Measurements from ENCODE around the gene INSL6. TPM values are rescaled to one million over a fixed set of nuclear protein-coding genes. Genes with fewer than 3 reads are reported as not detected.
"Not testable (repeated sequence)": the region's sequence is repeated elsewhere in the genome, so short reads cannot be mapped to it uniquely, and the experiment has no call there.

The INSL6 gene, protein sequence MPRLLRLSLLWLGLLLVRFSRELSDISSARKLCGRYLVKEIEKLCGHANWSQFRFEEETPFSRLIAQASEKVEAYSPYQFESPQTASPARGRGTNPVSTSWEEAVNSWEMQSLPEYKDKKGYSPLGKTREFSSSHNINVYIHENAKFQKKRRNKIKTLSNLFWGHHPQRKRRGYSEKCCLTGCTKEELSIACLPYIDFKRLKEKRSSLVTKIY
- not detected for polyA plus RNA-seq (2012; ENCODE audit: missing spikeins)

DNA sequence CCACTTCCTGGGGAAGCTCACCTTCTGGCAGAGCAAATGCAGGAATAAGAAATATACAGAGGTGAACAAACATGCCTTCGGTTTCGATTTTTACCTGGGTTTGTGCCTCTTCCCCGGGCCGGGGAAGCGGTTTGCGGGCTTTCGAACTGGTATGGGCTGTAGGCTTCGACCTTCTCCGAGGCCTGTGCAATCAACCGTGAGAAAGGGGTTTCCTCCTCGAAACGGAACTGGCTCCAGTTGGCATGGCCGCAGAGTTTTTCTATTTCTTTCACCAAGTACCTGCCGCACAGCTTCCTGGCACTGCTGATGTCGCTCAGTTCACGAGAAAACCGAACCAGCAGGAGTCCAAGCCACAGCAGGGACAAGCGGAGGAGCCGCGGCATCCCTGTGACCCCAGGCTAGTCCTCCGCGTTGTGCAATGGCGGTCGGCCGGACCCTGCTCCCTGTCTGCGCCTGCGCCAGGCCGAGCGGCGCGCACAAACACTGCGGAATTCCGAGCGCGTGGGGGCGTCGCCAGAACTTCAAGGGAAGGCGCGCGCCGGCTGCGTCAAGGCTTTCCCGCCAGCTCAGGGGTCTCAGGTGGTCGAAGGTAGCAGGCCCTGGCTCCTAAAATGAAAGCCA lies at the start of gene INSL6:
Gene INSL6 (minus strand): TSS at position 420 of the 621 bp plus-strand sequence. CDS start 37 bp downstream, at position 383.
- no peak for TF ChIP-seq POLR2AphosphoS5 (IDR thresholded peaks at IDR 0.05; ENCODE audit: low read depth, low read length)
- no peak for TF ChIP-seq TAF1 (IDR thresholded peaks at IDR 0.05; ENCODE audit: borderline replicate concordance, low read depth, low read length)
- TF ChIP-seq POLR2A (IDR thresholded peaks at IDR 0.05; ENCODE audit: low read depth, low read length): no peak
- no peak for FAIRE-seq

DNA sequence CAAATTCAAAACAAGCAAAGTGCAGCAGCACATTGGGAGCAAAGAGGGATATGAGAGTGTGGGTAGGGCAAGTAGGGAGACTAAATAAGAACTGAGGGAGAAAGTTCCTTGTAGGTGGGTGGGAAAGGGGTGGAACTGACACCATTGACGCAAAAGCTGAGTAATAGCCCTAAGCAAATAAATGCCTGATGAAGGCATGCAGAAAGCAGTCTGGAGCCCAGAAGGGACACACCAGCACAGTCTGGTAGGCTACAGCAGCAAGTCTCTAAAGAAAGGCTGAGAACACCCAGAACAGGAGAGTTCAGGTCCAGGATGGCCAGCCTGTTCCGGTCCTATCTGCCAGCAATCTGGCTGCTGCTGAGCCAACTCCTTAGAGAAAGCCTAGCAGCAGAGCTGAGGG lies 45.8 kb upstream of the INSL6 start, which contains the start of gene INSL4:
Gene INSL4 (plus strand): TSS at position 208 of the 400 bp plus-strand sequence. CDS start 105 bp downstream, at position 313.
- no peak for FAIRE-seq
- no peak for DNase-seq (ENCODE audit: insufficient read length)
- TF ChIP-seq POLR2A (IDR thresholded peaks at IDR 0.05; ENCODE audit: low read depth, low read length): no peak
- no peak for TF ChIP-seq POLR2AphosphoS5 (IDR thresholded peaks at IDR 0.05; ENCODE audit: low read depth, low read length)
- TF ChIP-seq TAF1 (IDR thresholded peaks at IDR 0.05; ENCODE audit: borderline replicate concordance, low read depth, low read length): no peak

More for the DNA sequence above, at the start of gene INSL6:
- DNase-seq (ENCODE audit: insufficient read length): no peak

DNA sequence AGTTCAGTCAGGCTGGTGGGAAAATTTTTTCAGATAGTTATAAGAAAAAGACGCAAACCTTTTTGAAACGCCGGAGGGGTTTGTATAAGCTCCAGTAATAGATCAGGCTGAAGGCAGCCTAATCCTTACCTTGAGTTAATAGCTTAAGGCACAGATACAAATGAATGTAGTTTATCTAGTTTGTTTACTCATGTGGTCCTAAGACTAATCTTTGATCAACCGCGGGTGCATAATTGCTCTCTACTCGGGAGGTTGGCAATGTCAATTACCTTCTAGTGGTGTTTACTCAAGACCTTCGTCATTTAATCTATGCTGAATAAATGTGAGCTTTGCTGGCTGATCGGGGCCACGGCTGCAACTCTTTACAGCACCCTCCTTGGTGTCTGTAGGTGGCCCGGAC lies 45.1 kb upstream of the INSL6 start:
- no peak for DNase-seq (ENCODE audit: insufficient read length)

DNA sequence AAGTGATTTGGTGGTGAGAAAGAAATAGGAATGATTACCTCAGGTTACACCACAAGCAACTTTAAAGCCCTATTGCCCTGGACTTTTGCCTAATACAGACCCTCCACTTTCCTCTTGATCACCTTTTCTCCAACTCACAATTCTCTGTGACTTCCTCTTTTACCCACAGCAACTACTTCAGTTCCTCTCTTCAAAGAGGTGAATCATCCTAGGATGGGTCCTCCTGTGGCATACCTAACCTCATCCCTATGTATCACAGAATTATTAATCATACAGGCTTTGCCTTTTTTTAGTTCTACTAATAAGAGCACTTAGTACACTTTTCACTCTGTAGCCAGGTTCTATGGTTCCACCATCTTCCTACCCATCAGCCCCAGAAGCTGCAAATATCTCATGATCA lies 19.6 kb upstream of the INSL6 start:
- no peak for TF ChIP-seq TAF1 (IDR thresholded peaks at IDR 0.05; ENCODE audit: borderline replicate concordance, low read depth, low read length)
- TF ChIP-seq POLR2A (IDR thresholded peaks at IDR 0.05; ENCODE audit: low read depth, low read length): no peak
- no peak for TF ChIP-seq POLR2AphosphoS5 (IDR thresholded peaks at IDR 0.05; ENCODE audit: low read depth, low read length)
- no peak for DNase-seq (ENCODE audit: insufficient read length)
- no peak for FAIRE-seq

More for the DNA sequence above, 45.1 kb upstream of the INSL6 start:
- FAIRE-seq: no peak
- TF ChIP-seq TAF1 (IDR thresholded peaks at IDR 0.05; ENCODE audit: borderline replicate concordance, low read depth, low read length): no peak
- no peak for TF ChIP-seq POLR2AphosphoS5 (IDR thresholded peaks at IDR 0.05; ENCODE audit: low read depth, low read length)
- TF ChIP-seq POLR2A (IDR thresholded peaks at IDR 0.05; ENCODE audit: low read depth, low read length): no peak

DNA sequence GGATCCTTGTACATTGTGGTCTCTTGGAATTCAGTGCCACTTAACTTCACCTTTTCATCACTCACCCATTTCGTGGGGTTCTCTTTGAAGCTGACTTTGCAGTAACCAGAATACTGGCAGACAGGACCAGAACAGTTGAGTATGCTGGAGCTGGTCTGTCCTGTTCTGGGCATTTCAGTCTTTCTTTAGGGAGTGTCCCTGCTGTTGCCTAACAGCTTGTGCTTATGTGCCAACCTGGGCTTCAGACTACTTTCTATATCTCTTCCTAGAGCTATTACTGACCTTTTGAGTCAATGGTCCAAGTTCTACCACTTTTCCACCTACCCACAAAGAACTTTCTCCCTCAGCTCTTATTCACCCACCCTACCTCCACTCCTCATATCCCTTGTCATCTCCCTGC lies 10.0 kb upstream of the INSL6 start:
- DNase-seq (ENCODE audit: insufficient read length) (no peak), FAIRE-seq (no peak)
- no peak for TF ChIP-seq POLR2A (IDR thresholded peaks at IDR 0.05; ENCODE audit: low read depth, low read length)
- TF ChIP-seq POLR2AphosphoS5 (IDR thresholded peaks at IDR 0.05; ENCODE audit: low read depth, low read length): no peak
- no peak for TF ChIP-seq TAF1 (IDR thresholded peaks at IDR 0.05; ENCODE audit: borderline replicate concordance, low read depth, low read length)

DNA sequence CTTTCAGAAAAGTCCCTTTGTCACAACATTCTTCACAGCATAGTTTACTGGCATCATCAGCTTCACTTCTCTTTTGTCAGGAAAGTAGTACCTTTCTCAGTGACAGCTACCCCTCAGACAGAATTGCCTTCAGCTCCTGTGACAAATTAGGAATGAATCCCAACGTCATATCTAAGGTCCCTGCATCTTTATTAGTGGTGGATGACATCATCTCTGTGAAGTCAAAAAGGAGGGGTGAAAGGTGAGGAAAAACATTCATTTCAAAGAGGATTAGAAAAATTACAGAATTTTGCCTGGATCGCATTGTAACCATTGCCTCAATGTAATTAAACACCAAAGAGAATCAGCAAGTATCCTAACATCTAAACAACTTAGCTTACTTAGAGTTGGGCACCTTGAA lies 7.9 kb upstream of the INSL6 start:
- TF ChIP-seq POLR2A (IDR thresholded peaks at IDR 0.05; ENCODE audit: low read depth, low read length): no peak
- TF ChIP-seq POLR2AphosphoS5 (IDR thresholded peaks at IDR 0.05; ENCODE audit: low read depth, low read length): no peak
- TF ChIP-seq TAF1 (IDR thresholded peaks at IDR 0.05; ENCODE audit: borderline replicate concordance, low read depth, low read length): no peak
- DNase-seq (ENCODE audit: insufficient read length): no peak
- no peak for FAIRE-seq

DNA sequence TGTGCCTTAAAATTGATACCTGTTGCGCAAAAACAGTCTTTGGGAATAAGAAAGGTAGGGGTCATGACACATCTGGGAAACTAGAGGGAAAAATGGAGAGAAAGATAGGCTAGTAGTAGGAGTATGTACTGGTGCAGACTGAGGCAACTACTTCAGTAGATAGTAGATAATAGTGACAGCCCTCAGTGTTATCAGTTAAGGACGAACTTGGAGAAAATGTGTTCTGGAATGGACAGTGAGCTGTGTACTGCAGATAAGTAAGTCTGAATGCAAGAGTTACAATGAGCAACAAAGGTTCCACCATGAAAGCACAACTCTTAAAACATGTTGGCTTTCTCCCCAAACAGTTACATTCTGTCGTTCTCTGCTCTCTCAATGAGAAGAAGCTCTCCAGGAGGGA lies 6.5 kb upstream of the INSL6 start:
- FAIRE-seq (no peak), DNase-seq (ENCODE audit: insufficient read length) (no peak)
- TF ChIP-seq POLR2AphosphoS5 (IDR thresholded peaks at IDR 0.05; ENCODE audit: low read depth, low read length) (no peak), TAF1 (IDR thresholded peaks at IDR 0.05; ENCODE audit: borderline replicate concordance, low read depth, low read length) (no peak), POLR2A (IDR thresholded peaks at IDR 0.05; ENCODE audit: low read depth, low read length) (no peak)

DNA sequence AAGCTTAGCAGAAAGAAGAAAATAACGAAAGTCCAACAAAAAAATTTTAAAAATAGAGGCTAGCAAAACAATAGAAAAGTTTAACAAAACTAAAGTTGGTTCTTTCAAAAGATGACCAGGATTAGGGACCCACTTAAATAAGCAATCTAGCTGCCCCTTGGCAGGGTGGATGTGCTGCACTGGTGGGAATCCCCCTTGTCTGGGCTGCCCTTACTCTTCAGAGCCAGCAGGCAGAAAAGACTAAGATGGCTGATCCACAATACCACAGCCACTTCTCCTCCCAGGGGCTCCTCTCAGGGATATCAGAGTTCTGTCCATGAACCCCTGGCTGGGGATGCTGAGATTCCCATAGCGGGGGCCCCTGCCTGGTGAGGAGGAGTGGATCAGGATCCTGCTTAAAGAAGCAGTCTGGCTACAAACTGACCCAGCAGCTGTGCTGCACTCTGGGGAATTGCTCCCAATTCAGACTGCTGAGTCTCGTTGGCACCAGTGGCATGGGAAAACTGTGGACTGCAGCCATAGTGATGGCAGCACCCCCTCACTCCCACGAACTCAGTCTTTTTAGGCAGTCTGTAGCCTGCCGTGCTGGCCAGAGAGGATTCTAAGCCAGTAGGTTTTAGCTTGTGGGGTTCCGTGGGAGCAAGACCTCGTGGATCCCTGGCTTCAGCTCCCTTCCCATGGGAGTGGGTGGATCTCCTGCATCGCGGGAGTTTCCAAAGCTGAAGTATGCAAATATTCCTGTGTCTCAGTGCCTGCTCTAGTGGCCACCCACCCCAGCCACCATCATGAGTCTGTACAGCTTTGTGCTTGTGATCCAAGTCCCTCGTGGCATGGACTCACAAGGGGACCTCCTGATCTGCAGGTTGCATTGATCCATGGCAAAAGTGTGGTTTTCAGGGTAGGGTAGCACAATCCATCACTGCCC lies 2.9 kb upstream of the INSL6 start:
- DNase-seq (ENCODE audit: insufficient read length) (no peak), FAIRE-seq (no peak)
- TF ChIP-seq POLR2A (IDR thresholded peaks at IDR 0.05; ENCODE audit: low read depth, low read length) (no peak), POLR2AphosphoS5 (IDR thresholded peaks at IDR 0.05; ENCODE audit: low read depth, low read length) (no peak), TAF1 (IDR thresholded peaks at IDR 0.05; ENCODE audit: borderline replicate concordance, low read depth, low read length) (no peak)

DNA sequence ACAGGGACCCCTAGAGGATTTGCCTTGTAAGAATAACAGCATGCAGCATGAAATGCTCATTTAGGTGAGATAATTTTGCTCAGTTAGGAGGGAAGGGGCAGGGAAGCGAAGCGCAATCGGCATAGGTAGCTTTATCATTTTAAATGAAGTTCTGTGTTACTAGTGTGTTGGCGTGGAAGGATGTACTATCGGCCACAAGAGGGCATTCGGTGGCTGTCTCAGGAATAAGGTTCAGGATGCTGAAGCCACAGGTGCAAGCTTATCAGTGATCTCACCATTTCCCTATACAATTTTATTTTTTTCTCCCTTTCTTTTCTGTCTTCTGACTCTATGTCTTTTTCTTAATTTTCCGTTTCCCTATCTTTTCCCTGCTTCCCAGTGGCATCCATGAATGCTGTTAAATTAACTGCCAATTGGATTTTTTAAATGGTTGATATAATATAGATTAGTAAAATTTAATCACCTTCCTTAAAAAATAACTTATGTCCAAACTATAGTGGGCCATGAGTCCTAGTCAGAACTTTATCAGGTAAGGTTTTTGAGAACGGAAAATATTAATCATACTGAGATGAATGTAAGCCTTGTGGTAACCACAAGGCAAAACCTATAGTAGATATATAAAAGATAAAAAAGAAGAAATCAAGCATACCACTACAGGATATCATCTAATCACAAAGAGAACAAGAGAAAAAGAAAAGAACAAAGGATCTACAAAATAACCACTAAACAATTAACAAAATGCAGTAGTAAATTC lies 1.2 kb upstream of the INSL6 start:
- DNase-seq (ENCODE audit: insufficient read length) (no peak), FAIRE-seq (peak; percentile 40)
- TF ChIP-seq TAF1 (IDR thresholded peaks at IDR 0.05; ENCODE audit: borderline replicate concordance, low read depth, low read length) (no peak), POLR2AphosphoS5 (IDR thresholded peaks at IDR 0.05; ENCODE audit: low read depth, low read length) (no peak), POLR2A (IDR thresholded peaks at IDR 0.05; ENCODE audit: low read depth, low read length) (no peak)

DNA sequence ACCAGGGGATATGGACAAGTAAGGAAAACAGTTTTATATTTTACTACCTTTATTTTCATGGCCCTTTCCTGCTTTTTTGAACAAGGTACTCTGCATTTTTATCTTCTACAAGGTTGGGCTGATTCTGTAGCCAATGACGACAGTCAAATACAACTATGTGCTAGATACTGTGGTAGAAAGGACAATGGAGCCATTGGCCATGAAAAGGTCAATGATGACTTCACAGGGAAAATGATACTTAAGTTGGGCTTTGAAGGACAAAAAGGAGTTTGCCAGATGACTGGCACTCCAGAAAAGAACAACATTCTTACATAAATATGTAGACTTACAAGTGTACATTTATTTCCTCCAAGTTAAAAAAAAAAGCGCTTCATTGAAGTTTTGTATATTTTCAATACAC lies 663 bp downstream of the INSL6 start:
- DNase-seq (ENCODE audit: insufficient read length) (no peak), FAIRE-seq (no peak)
- TF ChIP-seq POLR2AphosphoS5 (IDR thresholded peaks at IDR 0.05; ENCODE audit: low read depth, low read length) (no peak), POLR2A (IDR thresholded peaks at IDR 0.05; ENCODE audit: low read depth, low read length) (no peak), TAF1 (IDR thresholded peaks at IDR 0.05; ENCODE audit: borderline replicate concordance, low read depth, low read length) (no peak)

DNA sequence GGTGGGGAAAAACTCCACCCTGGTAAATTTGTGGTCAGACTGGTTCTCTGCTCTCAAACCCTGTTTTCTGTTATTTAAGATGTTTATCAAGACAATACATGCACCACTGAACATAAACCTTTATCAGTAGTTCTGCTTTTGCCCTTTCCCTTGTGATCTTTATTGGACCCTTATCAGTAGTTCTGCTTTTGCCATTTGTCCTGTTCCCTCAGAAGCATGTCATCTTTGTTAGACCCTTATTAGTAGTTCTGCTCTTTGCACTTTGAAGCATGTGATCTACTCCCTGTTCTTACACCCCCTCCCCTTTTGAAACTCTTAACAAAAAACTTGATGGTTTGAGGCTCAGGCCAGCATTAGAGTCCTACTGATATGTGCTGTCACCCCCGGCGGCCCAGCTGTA lies 4.8 kb downstream of the INSL6 start:
- not testable (repeated sequence) for DNase-seq (ENCODE audit: insufficient read length); FAIRE-seq
